SK-N-SH treated with all-trans-retinoic acid at 6 μM for 48 hours (cell line): ENCODE results near the gene MED8.

Experiments used
- ARNTL ChIP-seq: fragments of 450-650 bp; formaldehyde crosslinking; IDR thresholded peaks from 2 replicates; pipeline ENCODE4 v1.5.0; 2020; ENCODE audit warnings: low read depth, mild to moderate bottlenecking, moderate library complexity, borderline replicate concordance
- ESRRG ChIP-seq: fragments of 250-450 bp; sonication (Bioruptor Pico); IDR thresholded peaks from 2 replicates; pipeline ENCODE4 v1.6.1; 2021; ENCODE audit warnings: mild to moderate bottlenecking
- OSR1 ChIP-seq: fragments of 250-450 bp; sonication (Bioruptor Pico); IDR thresholded peaks from 2 replicates; pipeline ENCODE4 v1.8.0; 2022; ENCODE audit warnings: moderate library complexity, mild to moderate bottlenecking, inconsistent platforms
- PPARA ChIP-seq: fragments of 250-450 bp; sonication (Bioruptor Pico); IDR thresholded peaks from 2 replicates; pipeline ENCODE4 v1.5.0; 2020; ENCODE audit warnings: mild to moderate bottlenecking, borderline replicate concordance
- TOX ChIP-seq: fragments of 250-450 bp; sonication (Bioruptor Pico); IDR thresholded peaks from 2 replicates; pipeline ENCODE4 v1.8.0; 2021; ENCODE audit warnings: mild to moderate bottlenecking, moderate library complexity, borderline replicate concordance
- TSHZ2 ChIP-seq: fragments of 250-450 bp; sonication (Bioruptor Pico); IDR thresholded peaks from 2 replicates; pipeline ENCODE4 v1.5.0; 2020; ENCODE audit warnings: mild to moderate bottlenecking, moderate library complexity
- ZFP3 ChIP-seq: fragments of 250-450 bp; sonication (Bioruptor Pico); IDR thresholded peaks from 2 replicates; pipeline ENCODE4 v1.5.0; 2020; ENCODE audit warnings: mild to moderate bottlenecking, moderate library complexity
- ZFP30 ChIP-seq: fragments of 450-650 bp; formaldehyde crosslinking; IDR thresholded peaks from 2 replicates; pipeline ENCODE4 v1.5.0; 2022; ENCODE audit warnings: mild to moderate bottlenecking, moderate library complexity
- ZNF565 ChIP-seq: fragments of 450-650 bp; formaldehyde crosslinking; conservative IDR thresholded peaks from 2 replicates; pipeline ENCODE4 v1.5.0; 2020; ENCODE audit warnings: low read depth, mild to moderate bottlenecking, moderate library complexity
- ZNF8 ChIP-seq: fragments of 450-650 bp; formaldehyde crosslinking; IDR thresholded peaks from 2 replicates; pipeline ENCODE4 v1.5.0; 2020; ENCODE audit warnings: mild to moderate bottlenecking, moderate library complexity
- TF ChIP-seq, protein P1 (sequence below): fragments of 250-450 bp; sonication (Bioruptor Pico); IDR thresholded peaks from 2 replicates; pipeline ENCODE4 v1.5.1; 2020; ENCODE audit warnings: low read depth, mild to moderate bottlenecking, moderate library complexity
- TF ChIP-seq, protein P2 (sequence below): fragments of 250-450 bp; sonication (Bioruptor Pico); IDR thresholded peaks from 2 replicates; pipeline ENCODE4 v1.5.1; 2021; ENCODE audit warnings: mild to moderate bottlenecking, moderate library complexity

DNA sequence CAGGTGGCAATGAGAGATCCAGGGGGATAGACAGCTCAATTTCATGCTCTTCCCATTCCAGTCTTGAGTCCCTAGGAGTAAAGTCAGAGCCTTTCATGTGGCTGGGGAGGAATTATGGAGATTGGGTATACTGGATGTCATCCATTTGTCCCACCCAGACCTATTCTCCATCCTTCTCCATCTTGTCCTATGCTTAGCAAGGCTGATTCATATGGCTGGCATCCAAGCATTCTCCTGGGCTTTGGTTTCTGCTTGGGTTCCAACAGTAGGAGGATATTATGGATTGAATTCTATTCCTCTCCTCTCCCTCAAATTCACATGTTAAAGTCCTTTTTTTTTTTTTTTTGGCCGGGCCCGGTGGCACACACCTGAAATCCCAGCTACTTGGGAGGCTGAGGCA, 34.7 kb downstream of the MED8 start:
- TF ChIP-seq, protein P1, sequence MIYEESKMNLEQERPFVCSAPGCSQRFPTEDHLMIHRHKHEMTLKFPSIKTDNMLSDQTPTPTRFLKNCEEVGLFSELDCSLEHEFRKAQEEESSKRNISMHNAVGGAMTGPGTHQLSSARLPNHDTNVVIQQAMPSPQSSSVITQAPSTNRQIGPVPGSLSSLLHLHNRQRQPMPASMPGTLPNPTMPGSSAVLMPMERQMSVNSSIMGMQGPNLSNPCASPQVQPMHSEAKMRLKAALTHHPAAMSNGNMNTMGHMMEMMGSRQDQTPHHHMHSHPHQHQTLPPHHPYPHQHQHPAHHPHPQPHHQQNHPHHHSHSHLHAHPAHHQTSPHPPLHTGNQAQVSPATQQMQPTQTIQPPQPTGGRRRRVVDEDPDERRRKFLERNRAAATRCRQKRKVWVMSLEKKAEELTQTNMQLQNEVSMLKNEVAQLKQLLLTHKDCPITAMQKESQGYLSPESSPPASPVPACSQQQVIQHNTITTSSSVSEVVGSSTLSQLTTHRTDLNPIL (CRISPR knock-in tag): no peak
- TF ChIP-seq TSHZ2 (no peak), ESRRG (CRISPR knock-in tag) (no peak), ZNF565 (no peak), TOX (no peak), ZFP3 (no peak), ARNTL (no peak), ZNF8 (CRISPR knock-in tag) (no peak), PPARA (CRISPR knock-in tag) (no peak), OSR1 (CRISPR knock-in tag) (no peak), ZFP30 (no peak)
- TF ChIP-seq, protein P2, sequence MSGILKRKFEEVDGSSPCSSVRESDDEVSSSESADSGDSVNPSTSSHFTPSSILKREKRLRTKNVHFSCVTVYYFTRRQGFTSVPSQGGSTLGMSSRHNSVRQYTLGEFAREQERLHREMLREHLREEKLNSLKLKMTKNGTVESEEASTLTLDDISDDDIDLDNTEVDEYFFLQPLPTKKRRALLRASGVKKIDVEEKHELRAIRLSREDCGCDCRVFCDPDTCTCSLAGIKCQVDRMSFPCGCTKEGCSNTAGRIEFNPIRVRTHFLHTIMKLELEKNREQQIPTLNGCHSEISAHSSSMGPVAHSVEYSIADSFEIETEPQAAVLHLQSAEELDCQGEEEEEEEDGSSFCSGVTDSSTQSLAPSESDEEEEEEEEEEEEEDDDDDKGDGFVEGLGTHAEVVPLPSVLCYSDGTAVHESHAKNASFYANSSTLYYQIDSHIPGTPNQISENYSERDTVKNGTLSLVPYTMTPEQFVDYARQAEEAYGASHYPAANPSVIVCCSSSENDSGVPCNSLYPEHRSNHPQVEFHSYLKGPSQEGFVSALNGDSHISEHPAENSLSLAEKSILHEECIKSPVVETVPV (CRISPR knock-in tag): no peak
